Measurements from ENCODE around the gene CCDC7.
"Not testable (repeated sequence)": the region's sequence is repeated elsewhere in the genome, so short reads cannot be mapped to it uniquely, and the experiment has no call there.

CCDC7 gene

GRCh38 chr10:32548208-32548607 lies 102.3 kb downstream of the CCDC7 start:
- H3K27ac ChIP-seq (ENCODE audit: insufficient read depth in 1 of 2, low read depth in 1 of 2, low read length in 2 of 2, poor library complexity in 1 of 2, severe bottlenecking in 2 of 2), result no peak overlapping the region
- H3K4me3 ChIP-seq (ENCODE audit: control insufficient read depth in 1 of 7, extremely low read depth in 1 of 7, insufficient read depth in 4 of 7, low read depth in 2 of 7, low read length in 6 of 7), result no peak overlapping the region
- H3K27me3 ChIP-seq (replicated peaks in 2 of 5; ENCODE audit: control insufficient read depth in 4 of 5, insufficient read depth in 5 of 5, low read length in 4 of 5), result no peaks in the 10 kb centered on the region
- POLR2A ChIA-PET, result no interaction called here
- H3K36me3 ChIP-seq (ENCODE audit: control insufficient read depth in 4 of 4, insufficient read depth in 4 of 4, low read length in 3 of 4), result no peaks in the 10 kb centered on the region
- 98% methylated on average over 5 of the region's 7 CpGs for WGBS (ENCODE audit: insufficient coverage)
- CTCF ChIA-PET, result interaction anchor here (0.8 kb wide), 1 partner anchor 60 kb away, joined by 3 read pairs; no protein-coding TSS in a partner anchor
- no peaks in the 10 kb centered on the region for H3K4me1 ChIP-seq (ENCODE audit: control extremely low read depth in 1 of 4, control insufficient read depth in 4 of 4, insufficient read depth in 4 of 4, low read length in 3 of 4)
- no peak for DNase-seq
- H3K9me3 ChIP-seq (ENCODE audit: control extremely low read depth in 1 of 5, control insufficient read depth in 4 of 5, insufficient read depth in 2 of 5, low read depth in 1 of 5, low read length in 4 of 5), result no peaks in the 10 kb centered on the region

- DNase-seq, result no peak
- WGBS (ENCODE audit: insufficient coverage), result 89% methylated on average over 1 of the region's 3 CpGs
- Histone ChIP-seq H3K9me3 (ENCODE audit: control extremely low read depth in 1 of 5, control insufficient read depth in 4 of 5, insufficient read depth in 2 of 5, low read depth in 1 of 5, low read length in 4 of 5) (peaks cover 0 to 4% (median 0%) of the 10 kb centered on the region in 5 experiments), H3K36me3 (ENCODE audit: control insufficient read depth in 4 of 4, insufficient read depth in 4 of 4, low read length in 3 of 4) (no peaks in the 10 kb centered on the region), H3K4me1 (ENCODE audit: control extremely low read depth in 1 of 4, control insufficient read depth in 4 of 4, insufficient read depth in 4 of 4, low read length in 3 of 4) (no peaks in the 10 kb centered on the region), H3K27me3 (replicated peaks in 2 of 5; ENCODE audit: control insufficient read depth in 4 of 5, insufficient read depth in 5 of 5, low read length in 4 of 5) (no peaks in the 10 kb centered on the region), H3K27ac (ENCODE audit: insufficient read depth in 1 of 2, low read depth in 1 of 2, low read length in 2 of 2, poor library complexity in 1 of 2, severe bottlenecking in 2 of 2) (no peak overlapping the region), H3K4me3 (ENCODE audit: control insufficient read depth in 1 of 7, extremely low read depth in 1 of 7, insufficient read depth in 4 of 7, low read depth in 2 of 7, low read length in 6 of 7) (no peak overlapping the region)
- POLR2A ChIA-PET, result no interaction called here
- CTCF ChIA-PET, result no interaction called here
These were observed 110.9 kb downstream of the CCDC7 start for GRCh38 chr10:32556783-32557395.

GRCh38 chr10:32562695-32563094 lies 116.8 kb downstream of the CCDC7 start:
- CTCF ChIA-PET; H3K36me3 ChIP-seq (ENCODE audit: control insufficient read depth in 4 of 4, insufficient read depth in 4 of 4, low read length in 3 of 4); H3K27me3 ChIP-seq (replicated peaks in 2 of 5; ENCODE audit: control insufficient read depth in 4 of 5, insufficient read depth in 5 of 5, low read length in 4 of 5); H3K27ac ChIP-seq (ENCODE audit: insufficient read depth in 1 of 2, low read depth in 1 of 2, low read length in 2 of 2, poor library complexity in 1 of 2, severe bottlenecking in 2 of 2); H3K4me3 ChIP-seq (ENCODE audit: control insufficient read depth in 1 of 7, extremely low read depth in 1 of 7, insufficient read depth in 4 of 7, low read depth in 2 of 7, low read length in 6 of 7); H3K9me3 ChIP-seq (ENCODE audit: control extremely low read depth in 1 of 5, control insufficient read depth in 4 of 5, insufficient read depth in 2 of 5, low read depth in 1 of 5, low read length in 4 of 5); H3K4me1 ChIP-seq (ENCODE audit: control extremely low read depth in 1 of 4, control insufficient read depth in 4 of 4, insufficient read depth in 4 of 4, low read length in 3 of 4): not testable (repeated sequence)
- POLR2A ChIA-PET, result interaction anchor here (0.7 kb wide), 1 partner anchor 13 kb away, joined by 3 read pairs; no protein-coding TSS in a partner anchor
- DNase-seq, result peak in 1 of 3 donors; percentile 4

- Histone ChIP-seq H3K9me3 (ENCODE audit: control extremely low read depth in 1 of 5, control insufficient read depth in 4 of 5, insufficient read depth in 2 of 5, low read depth in 1 of 5, low read length in 4 of 5) (peaks cover 0 to 4% (median 0%) of the 10 kb centered on the region in 5 experiments), H3K4me1 (ENCODE audit: control extremely low read depth in 1 of 4, control insufficient read depth in 4 of 4, insufficient read depth in 4 of 4, low read length in 3 of 4) (no peaks in the 10 kb centered on the region), H3K27ac (ENCODE audit: insufficient read depth in 1 of 2, low read depth in 1 of 2, low read length in 2 of 2, poor library complexity in 1 of 2, severe bottlenecking in 2 of 2) (no peak overlapping the region), H3K27me3 (replicated peaks in 2 of 5; ENCODE audit: control insufficient read depth in 4 of 5, insufficient read depth in 5 of 5, low read length in 4 of 5) (no peaks in the 10 kb centered on the region), H3K4me3 (ENCODE audit: control insufficient read depth in 1 of 7, extremely low read depth in 1 of 7, insufficient read depth in 4 of 7, low read depth in 2 of 7, low read length in 6 of 7) (no peak overlapping the region), H3K36me3 (ENCODE audit: control insufficient read depth in 4 of 4, insufficient read depth in 4 of 4, low read length in 3 of 4) (no peaks in the 10 kb centered on the region)
- ChIA-PET POLR2A (no interaction called here), CTCF (no interaction called here)
- DNase-seq, result no peak
These were observed 131.5 kb downstream of the CCDC7 start for GRCh38 chr10:32577448-32577847.

GRCh38 chr10:32582946-32583345 lies 137.0 kb downstream of the CCDC7 start:
- no CpG with 5 or more reads among the region's 2 CpGs for WGBS (ENCODE audit: insufficient coverage)
- Histone ChIP-seq H3K9me3 (ENCODE audit: control extremely low read depth in 1 of 5, control insufficient read depth in 4 of 5, insufficient read depth in 2 of 5, low read depth in 1 of 5, low read length in 4 of 5) (peaks cover 0 to 2% (median 0%) of the 10 kb centered on the region in 5 experiments), H3K36me3 (ENCODE audit: control insufficient read depth in 4 of 4, insufficient read depth in 4 of 4, low read length in 3 of 4) (no peaks in the 10 kb centered on the region), H3K4me3 (ENCODE audit: control insufficient read depth in 1 of 7, extremely low read depth in 1 of 7, insufficient read depth in 4 of 7, low read depth in 2 of 7, low read length in 6 of 7) (no peak overlapping the region), H3K27me3 (replicated peaks in 2 of 5; ENCODE audit: control insufficient read depth in 4 of 5, insufficient read depth in 5 of 5, low read length in 4 of 5) (no peaks in the 10 kb centered on the region), H3K4me1 (ENCODE audit: control extremely low read depth in 1 of 4, control insufficient read depth in 4 of 4, insufficient read depth in 4 of 4, low read length in 3 of 4) (no peaks in the 10 kb centered on the region), H3K27ac (ENCODE audit: insufficient read depth in 1 of 2, low read depth in 1 of 2, low read length in 2 of 2, poor library complexity in 1 of 2, severe bottlenecking in 2 of 2) (no peak overlapping the region)
- ChIA-PET POLR2A (no interaction called here), CTCF (no interaction called here)
- DNase-seq, result peak in 2 of 3 donors; percentile 2 to 10

- H3K27ac ChIP-seq (ENCODE audit: insufficient read depth in 1 of 2, low read depth in 1 of 2, low read length in 2 of 2, poor library complexity in 1 of 2, severe bottlenecking in 2 of 2); H3K36me3 ChIP-seq (ENCODE audit: control insufficient read depth in 4 of 4, insufficient read depth in 4 of 4, low read length in 3 of 4); H3K4me1 ChIP-seq (ENCODE audit: control extremely low read depth in 1 of 4, control insufficient read depth in 4 of 4, insufficient read depth in 4 of 4, low read length in 3 of 4); CTCF ChIA-PET; DNase-seq; POLR2A ChIA-PET; H3K27me3 ChIP-seq (replicated peaks in 2 of 5; ENCODE audit: control insufficient read depth in 4 of 5, insufficient read depth in 5 of 5, low read length in 4 of 5); H3K4me3 ChIP-seq (ENCODE audit: control insufficient read depth in 1 of 7, extremely low read depth in 1 of 7, insufficient read depth in 4 of 7, low read depth in 2 of 7, low read length in 6 of 7): not testable (repeated sequence)
- H3K9me3 ChIP-seq (ENCODE audit: control extremely low read depth in 1 of 5, control insufficient read depth in 4 of 5, insufficient read depth in 2 of 5, low read depth in 1 of 5, low read length in 4 of 5), result peaks cover 0 to 17% (median 5%) of the 10 kb centered on the region in 5 experiments
- WGBS (ENCODE audit: insufficient coverage), result 97% methylated on average over 4 of the region's 5 CpGs
These were observed 152.1 kb downstream of the CCDC7 start for GRCh38 chr10:32598022-32598421.

GRCh38 chr10:32600317-32600716 lies 154.4 kb downstream of the CCDC7 start:
- 100% methylated on average over 1 of the region's 2 CpGs for WGBS (ENCODE audit: insufficient coverage)
- Histone ChIP-seq H3K36me3 (ENCODE audit: control insufficient read depth in 4 of 4, insufficient read depth in 4 of 4, low read length in 3 of 4) (peaks cover 0 to 3% (median 0%) of the 10 kb centered on the region in 4 experiments), H3K27me3 (replicated peaks in 2 of 5; ENCODE audit: control insufficient read depth in 4 of 5, insufficient read depth in 5 of 5, low read length in 4 of 5) (no peaks in the 10 kb centered on the region), H3K4me1 (ENCODE audit: control extremely low read depth in 1 of 4, control insufficient read depth in 4 of 4, insufficient read depth in 4 of 4, low read length in 3 of 4) (no peaks in the 10 kb centered on the region), H3K27ac (ENCODE audit: insufficient read depth in 1 of 2, low read depth in 1 of 2, low read length in 2 of 2, poor library complexity in 1 of 2, severe bottlenecking in 2 of 2) (no peak overlapping the region), H3K4me3 (ENCODE audit: control insufficient read depth in 1 of 7, extremely low read depth in 1 of 7, insufficient read depth in 4 of 7, low read depth in 2 of 7, low read length in 6 of 7) (no peak overlapping the region), H3K9me3 (ENCODE audit: control extremely low read depth in 1 of 5, control insufficient read depth in 4 of 5, insufficient read depth in 2 of 5, low read depth in 1 of 5, low read length in 4 of 5) (peaks cover 0 to 20% (median 5%) of the 10 kb centered on the region in 5 experiments)
- DNase-seq, result no peak
- ChIA-PET POLR2A (no interaction called here), CTCF (no interaction called here)
